Glutamatergic neuron (in vitro differentiated cells): ENCODE measurements around the gene TLR3. TPM values are rescaled to one million over a fixed set of nuclear protein-coding genes. Genes with fewer than 3 reads are reported as not detected.

Experiments
- DNase-seq: peaks from one replicate; pipeline ENCODE4 v3.0.0; 2022
- H3K27ac Mint-ChIP-seq: one replicate; pipeline ENCODE4 v1.8.0; 2020; ENCODE audit warnings: mild to moderate bottlenecking, mixed read lengths, inconsistent platforms; ENCODE audit not compliant: unreplicated experiment
- H3K27me3 Mint-ChIP-seq: one replicate; pipeline ENCODE4 v1.8.0; 2020; ENCODE audit warnings: mild to moderate bottlenecking, moderate library complexity, mixed read lengths, inconsistent platforms; ENCODE audit not compliant: unreplicated experiment
- H3K36me3 Mint-ChIP-seq: one replicate; pipeline ENCODE4 v1.8.0; 2020; ENCODE audit warnings: mild to moderate bottlenecking, mixed read lengths, inconsistent platforms; ENCODE audit not compliant: unreplicated experiment
- H3K4me1 Mint-ChIP-seq: one replicate; pipeline ENCODE4 v1.8.0; 2020; ENCODE audit warnings: mild to moderate bottlenecking, low read depth, mixed read lengths, inconsistent platforms; ENCODE audit not compliant: unreplicated experiment
- H3K4me3 Mint-ChIP-seq: one replicate; pipeline ENCODE4 v1.8.0; 2020; ENCODE audit warnings: mild to moderate bottlenecking, mixed read lengths, inconsistent platforms; ENCODE audit not compliant: unreplicated experiment
- H3K9me3 Mint-ChIP-seq: one replicate; pipeline ENCODE4 v1.8.0; 2020; ENCODE audit warnings: mild to moderate bottlenecking, moderate library complexity, mixed read lengths, inconsistent platforms; ENCODE audit not compliant: unreplicated experiment
- CTCF ChIP-seq: fragments of 200-600 bp; sonication (generic); IDR thresholded peaks from one replicate; pipeline ENCODE4 v1.5.0; 2021; ENCODE audit not compliant: partially characterized antibody, unreplicated experiment
- total RNA-seq: library from RNA; stranded (reverse); fragmentation: NEBNext Ultra II Directional; extraction: Animal tissue kit (Norgen Biotek cat#: 25700); gene quantifications from one replicate; pipeline ENCODE4 v1.2.1, GENCODE V29; 2021; ENCODE audit not compliant: unreplicated experiment

Gene TLR3
- total RNA-seq, 1 donor from 2014 or later, result not detected

- no peaks in the 10 kb centered on the region for H3K27me3 Mint-ChIP-seq
- no peak for TF ChIP-seq CTCF
- H3K4me1 Mint-ChIP-seq, result peaks cover 3% of the 10 kb centered on the region
- no peak overlapping the region for H3K4me3 Mint-ChIP-seq
- H3K36me3 Mint-ChIP-seq, result peaks cover 10% of the 10 kb centered on the region
- H3K27ac Mint-ChIP-seq, result no peak overlapping the region
- DNase-seq, result no peak
- H3K9me3 Mint-ChIP-seq, result peaks cover 2% of the 10 kb centered on the region
Observed at GRCh38 chr4:186116697-186117096, 47.7 kb downstream of the TLR3 start.

- Mint-ChIP-seq H3K27ac (no peak overlapping the region), H3K9me3 (peaks cover 2% of the 10 kb centered on the region), H3K36me3 (peaks cover 10% of the 10 kb centered on the region), H3K4me3 (no peak overlapping the region), H3K27me3 (no peaks in the 10 kb centered on the region), H3K4me1 (peaks cover 3% of the 10 kb centered on the region)
- no peak for DNase-seq
- no peak for TF ChIP-seq CTCF
Observed at GRCh38 chr4:186118582-186118981, 49.6 kb downstream of the TLR3 start.

- Mint-ChIP-seq H3K9me3 (peaks cover 2% of the 10 kb centered on the region), H3K4me1 (peaks cover 3% of the 10 kb centered on the region), H3K36me3 (peaks cover 16% of the 10 kb centered on the region), H3K4me3 (no peak overlapping the region), H3K27ac (no peak overlapping the region), H3K27me3 (peaks cover 2% of the 10 kb centered on the region)
- DNase-seq, result no peak
- TF ChIP-seq CTCF, result no peak
Observed at GRCh38 chr4:186121057-186121456, 52.1 kb downstream of the TLR3 start.

GRCh38 chr4:186128842-186129241 lies 59.9 kb downstream of the TLR3 start:
- no peak overlapping the region for H3K27ac Mint-ChIP-seq
- H3K4me1 Mint-ChIP-seq, result no peaks in the 10 kb centered on the region
- peaks cover 2% of the 10 kb centered on the region for H3K27me3 Mint-ChIP-seq
- peaks cover 7% of the 10 kb centered on the region for H3K36me3 Mint-ChIP-seq
- no peak for DNase-seq
- no peak overlapping the region for H3K4me3 Mint-ChIP-seq
- TF ChIP-seq CTCF, result no peak
- no peaks in the 10 kb centered on the region for H3K9me3 Mint-ChIP-seq

- no peak for DNase-seq
- H3K36me3 Mint-ChIP-seq, result no peaks in the 10 kb centered on the region
- no peak overlapping the region for H3K4me3 Mint-ChIP-seq
- H3K9me3 Mint-ChIP-seq, result no peaks in the 10 kb centered on the region
- no peak for TF ChIP-seq CTCF
- H3K27ac Mint-ChIP-seq, result no peak overlapping the region
- H3K27me3 Mint-ChIP-seq, result peaks cover 2% of the 10 kb centered on the region
- no peaks in the 10 kb centered on the region for H3K4me1 Mint-ChIP-seq
Observed at GRCh38 chr4:186131935-186132334, 63.0 kb downstream of the TLR3 start.
